GM21529 (cell line): ENCODE measurements around the gene PIM3.

Experiments
- ATAC-seq: cut with Tn5 transposase; IDR thresholded peaks from one replicate; pipeline ENCODE4 v1.9.1; 2021; ENCODE audit not compliant: unreplicated experiment

The PIM3 gene

GRCh38 chr22:49960159-49961004 lies at the start of gene PIM3:
TSS of gene PIM3 (plus strand) at chr22:49960772. CDS start at chr22:49960948, 176 bp downstream.
- ATAC-seq: peak; percentile 61

- ATAC-seq: no peak
Measured at GRCh38 chr22:49911881-49912625, 48.5 kb upstream of the PIM3 start.

DNA sequence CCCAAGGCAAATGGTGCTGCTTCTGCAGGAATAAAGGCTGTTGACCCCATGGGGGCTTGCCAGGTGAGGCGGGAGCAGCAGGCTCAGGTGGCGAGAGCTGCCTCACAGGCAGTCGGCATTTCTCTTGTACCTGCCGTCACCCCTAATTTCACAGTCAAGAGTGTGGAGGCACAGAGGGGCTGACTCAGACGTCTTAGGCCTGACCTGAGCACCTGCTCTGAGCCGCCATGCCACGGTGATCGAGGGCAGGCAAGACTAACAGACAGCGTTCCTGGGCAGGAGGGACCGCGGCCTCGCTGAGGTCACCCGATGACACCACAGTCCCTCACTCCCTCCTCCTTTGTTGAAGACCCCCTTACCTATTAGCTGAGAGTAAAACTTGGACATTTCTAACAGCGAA lies 47.5 kb upstream of the PIM3 start:
- ATAC-seq: no peak

GRCh38 chr22:49913446-49913845 lies 47.1 kb upstream of the PIM3 start:
- no peak for ATAC-seq

GRCh38 chr22:49914256-49914655 lies 46.3 kb upstream of the PIM3 start:
- ATAC-seq: no peak

- ATAC-seq: no peak
Measured at GRCh38 chr22:49915610-49916009, 45.0 kb upstream of the PIM3 start.

DNA sequence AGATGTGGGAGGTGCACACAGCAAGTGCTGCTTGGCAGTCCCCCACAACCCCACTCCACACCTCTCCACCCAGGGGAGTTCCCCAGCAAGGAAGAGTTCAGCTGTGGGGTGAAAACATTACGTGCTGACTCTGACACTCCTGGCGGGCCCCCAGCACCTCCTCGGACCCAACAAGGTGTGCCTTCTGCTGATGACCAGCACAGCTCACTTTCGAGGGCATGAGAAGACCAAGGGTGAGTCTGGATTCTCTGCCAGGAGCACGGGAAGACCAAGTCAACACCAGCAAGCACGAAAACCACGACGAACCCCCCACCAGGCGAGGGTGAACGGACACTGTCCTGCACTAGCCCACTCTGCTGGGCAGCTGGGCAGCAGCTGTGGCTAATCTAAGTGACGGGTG lies 43.7 kb upstream of the PIM3 start:
- no peak for ATAC-seq

- peak; percentile 90 for ATAC-seq
Measured at GRCh38 chr22:49917974-49918910, 42.3 kb upstream of the PIM3 start, which contains the start of the genes ALG12 and CRELD2. TSS of gene ALG12 (minus strand) at chr22:49918438. CDS start at chr22:49913765, 4,673 bp downstream. TSS of gene CRELD2 (plus strand) at chr22:49918634. CDS start at chr22:49918770, 136 bp downstream.

DNA sequence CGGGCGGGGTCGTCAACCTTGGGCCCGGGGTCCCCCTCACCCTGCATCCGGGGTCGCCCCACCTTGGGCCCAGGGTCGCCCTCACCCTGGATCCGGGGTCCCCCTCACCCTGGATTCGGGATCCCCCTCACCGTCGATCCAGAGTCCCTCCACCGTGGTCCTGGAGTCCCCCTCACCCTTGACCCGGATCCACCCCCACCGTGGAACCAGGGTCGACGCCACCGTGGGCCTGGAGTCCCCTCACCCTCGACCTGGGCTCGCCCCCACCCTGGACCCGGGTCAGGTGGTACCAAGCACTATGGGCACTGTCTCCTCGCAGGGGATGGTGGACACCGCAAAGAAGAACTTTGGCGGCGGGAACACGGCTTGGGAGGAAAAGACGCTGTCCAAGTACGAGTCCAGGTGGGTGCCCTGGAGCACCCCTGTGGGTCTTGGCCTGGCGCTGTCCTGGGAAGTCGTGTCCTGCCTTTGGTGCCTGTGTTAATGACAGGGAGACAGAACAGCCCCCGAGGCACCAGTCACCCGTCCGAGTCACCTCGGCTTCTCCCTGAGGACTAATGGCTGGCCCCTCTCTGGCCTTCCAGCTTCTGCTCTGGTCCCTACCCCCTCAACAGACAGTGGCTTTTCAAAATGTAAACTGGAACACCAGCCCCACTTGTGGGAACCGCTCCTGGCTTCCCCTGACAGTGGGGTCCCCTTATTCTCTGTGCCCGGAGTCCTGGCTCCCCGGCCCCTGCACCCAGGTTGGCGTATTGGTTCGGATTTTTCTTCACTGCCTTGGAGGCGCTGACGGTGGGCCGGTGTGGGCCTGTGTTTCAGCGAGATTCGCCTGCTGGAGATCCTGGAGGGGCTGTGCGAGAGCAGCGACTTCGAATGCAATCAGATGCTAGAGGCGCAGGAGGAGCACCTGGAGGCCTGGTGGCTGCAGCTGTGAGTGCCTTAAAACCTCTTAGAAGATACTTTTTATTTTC lies 41.4 kb upstream of the PIM3 start:
- no peak for ATAC-seq

GRCh38 chr22:49920859-49921258 lies 39.7 kb upstream of the PIM3 start:
- no peak for ATAC-seq

DNA sequence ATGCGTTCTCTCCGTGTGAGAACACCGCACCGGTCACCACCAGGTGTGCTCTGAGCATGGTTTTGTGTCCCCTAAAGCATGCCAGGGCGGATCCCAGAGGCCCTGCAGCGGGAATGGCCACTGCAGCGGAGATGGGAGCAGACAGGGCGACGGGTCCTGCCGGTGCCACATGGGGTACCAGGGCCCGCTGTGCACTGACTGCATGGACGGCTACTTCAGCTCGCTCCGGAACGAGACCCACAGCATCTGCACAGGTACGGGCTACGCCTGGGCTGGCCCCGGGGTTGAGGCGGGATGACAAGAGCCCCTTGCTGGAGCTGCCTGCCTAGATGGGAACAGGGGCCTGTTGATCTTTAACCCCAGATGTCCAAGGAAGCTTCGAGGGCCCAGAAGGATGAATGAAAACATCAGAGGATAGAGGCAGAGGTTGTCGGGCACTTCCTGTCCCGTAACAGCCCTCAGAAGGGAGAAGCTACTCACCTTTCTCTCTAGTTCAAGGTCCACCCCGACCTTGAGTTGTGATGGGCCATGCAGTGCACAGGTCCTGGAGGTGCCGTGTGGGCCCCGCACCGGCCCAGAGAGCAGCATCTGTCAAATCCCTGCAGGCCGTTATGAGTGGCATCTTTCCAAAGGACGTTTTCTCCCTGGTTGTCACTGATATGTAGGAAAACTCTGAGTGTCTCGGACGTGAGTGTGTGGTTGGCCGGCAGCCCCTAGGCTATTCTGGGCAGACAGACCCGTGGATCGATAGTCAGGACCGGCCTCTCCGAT lies 38.9 kb upstream of the PIM3 start:
- ATAC-seq: no peak

DNA sequence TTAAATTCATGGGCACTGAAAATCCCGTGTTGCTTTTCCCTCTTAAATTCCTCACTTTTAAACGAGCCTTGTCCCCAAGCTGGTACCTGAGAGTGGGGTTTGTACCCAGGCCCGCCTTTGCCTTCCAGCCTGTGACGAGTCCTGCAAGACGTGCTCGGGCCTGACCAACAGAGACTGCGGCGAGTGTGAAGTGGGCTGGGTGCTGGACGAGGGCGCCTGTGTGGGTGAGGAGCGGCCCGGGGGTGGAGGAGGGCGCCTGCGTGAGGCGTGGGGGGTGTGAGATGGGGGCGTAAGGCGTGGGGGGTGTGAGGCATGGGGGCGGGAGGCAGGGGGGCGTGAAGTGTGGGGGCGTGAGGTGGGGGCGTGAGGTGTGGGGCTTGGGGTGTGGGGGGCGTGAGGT lies 38.1 kb upstream of the PIM3 start:
- no peak for ATAC-seq

DNA sequence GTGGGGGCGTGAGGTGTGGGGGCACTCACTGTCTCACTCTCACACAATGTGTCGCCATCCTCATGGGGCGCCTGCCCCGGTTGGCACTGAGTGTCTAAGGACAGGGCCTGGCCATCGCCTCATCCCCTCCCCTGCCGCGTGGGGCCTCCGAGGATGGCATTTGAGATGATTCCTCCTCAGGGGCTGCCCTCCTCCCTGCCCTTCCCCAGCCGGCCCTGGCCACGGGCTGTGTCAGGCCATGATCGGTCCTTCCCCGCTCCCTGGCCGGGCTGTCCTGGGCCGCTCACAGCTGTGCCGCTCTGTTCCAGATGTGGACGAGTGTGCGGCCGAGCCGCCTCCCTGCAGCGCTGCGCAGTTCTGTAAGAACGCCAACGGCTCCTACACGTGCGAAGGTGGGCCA lies 37.6 kb upstream of the PIM3 start:
- ATAC-seq: no peak

GRCh38 chr22:49923445-49923844 lies 37.1 kb upstream of the PIM3 start:
- ATAC-seq: no peak

- no peak for ATAC-seq
Measured at GRCh38 chr22:49924113-49924833, 36.3 kb upstream of the PIM3 start.

DNA sequence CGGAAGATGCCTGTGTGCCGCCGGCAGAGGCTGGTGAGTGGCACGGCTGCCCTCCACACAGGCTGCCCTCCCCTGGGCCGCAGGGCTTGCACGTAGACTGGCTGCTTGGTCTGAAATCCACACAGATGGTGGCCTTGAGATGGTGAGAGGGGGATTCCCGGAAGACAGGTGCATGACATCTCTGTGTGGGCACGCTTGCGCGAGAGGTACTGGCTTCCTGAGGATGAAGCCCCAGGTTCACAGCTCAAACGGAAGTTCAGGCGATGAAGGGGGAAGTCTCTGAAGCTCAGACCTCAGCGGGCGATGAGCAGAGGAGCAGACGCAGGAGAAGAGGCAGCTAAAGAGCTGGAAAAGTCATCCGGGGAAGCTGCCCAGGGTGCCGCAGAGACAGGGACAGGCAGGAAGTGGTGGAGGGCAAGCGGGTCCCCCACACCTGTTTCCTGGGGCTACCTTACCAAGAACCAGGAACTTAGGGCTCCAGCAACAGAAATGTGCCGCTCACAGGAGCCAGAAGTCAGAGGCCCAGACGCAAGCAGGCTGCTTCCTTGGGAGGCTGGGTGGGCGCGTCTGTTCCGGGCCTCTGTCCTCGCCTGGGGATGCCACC lies 34.9 kb upstream of the PIM3 start:
- peak; percentile 43 for ATAC-seq

DNA sequence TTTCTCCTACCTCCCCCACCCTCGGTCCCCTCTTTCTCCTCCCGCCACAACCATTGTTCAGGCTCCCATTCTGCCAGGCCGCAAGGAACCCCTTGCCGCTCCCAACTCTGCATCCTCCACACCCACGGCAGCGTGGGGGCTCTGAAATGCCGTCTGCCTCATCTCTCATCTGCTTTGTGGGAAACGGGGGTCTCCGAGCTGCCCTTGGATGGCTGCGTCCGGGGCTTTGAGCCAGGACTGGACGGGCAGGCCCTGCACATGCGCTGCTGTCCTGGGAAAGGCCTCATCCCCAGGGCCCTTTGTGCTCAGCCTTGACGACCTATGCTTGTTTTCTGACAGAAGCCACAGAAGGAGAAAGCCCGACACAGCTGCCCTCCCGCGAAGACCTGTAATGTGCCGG lies 33.7 kb upstream of the PIM3 start:
- no peak for ATAC-seq
